ENCODE measurements around the gene GFPT1.

DNA sequence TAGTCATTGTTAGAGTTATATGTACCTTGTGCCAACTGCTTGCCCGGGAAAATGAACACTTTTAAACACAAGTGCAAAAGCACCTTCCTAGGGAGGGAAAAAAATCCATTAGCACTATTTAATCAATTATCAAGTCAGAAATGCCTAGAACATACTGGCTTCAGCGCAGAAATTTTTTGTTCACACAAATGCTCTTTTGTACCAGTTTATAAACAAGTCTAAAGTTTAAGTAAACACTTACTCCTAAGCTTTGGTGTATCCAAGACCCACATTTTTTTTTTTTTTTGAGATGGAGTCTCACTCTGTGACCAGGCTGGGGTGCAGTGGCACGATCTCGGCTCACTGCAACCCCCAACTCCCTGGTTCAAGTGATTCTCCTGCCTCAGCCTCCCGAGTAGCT lies 30.6 kb downstream of the GFPT1 start:
- TF ChIP-seq, protein P1, sequence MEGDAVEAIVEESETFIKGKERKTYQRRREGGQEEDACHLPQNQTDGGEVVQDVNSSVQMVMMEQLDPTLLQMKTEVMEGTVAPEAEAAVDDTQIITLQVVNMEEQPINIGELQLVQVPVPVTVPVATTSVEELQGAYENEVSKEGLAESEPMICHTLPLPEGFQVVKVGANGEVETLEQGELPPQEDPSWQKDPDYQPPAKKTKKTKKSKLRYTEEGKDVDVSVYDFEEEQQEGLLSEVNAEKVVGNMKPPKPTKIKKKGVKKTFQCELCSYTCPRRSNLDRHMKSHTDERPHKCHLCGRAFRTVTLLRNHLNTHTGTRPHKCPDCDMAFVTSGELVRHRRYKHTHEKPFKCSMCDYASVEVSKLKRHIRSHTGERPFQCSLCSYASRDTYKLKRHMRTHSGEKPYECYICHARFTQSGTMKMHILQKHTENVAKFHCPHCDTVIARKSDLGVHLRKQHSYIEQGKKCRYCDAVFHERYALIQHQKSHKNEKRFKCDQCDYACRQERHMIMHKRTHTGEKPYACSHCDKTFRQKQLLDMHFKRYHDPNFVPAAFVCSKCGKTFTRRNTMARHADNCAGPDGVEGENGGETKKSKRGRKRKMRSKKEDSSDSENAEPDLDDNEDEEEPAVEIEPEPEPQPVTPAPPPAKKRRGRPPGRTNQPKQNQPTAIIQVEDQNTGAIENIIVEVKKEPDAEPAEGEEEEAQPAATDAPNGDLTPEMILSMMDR (IDR thresholded peaks at IDR 0.05; ENCODE audit: insufficient read depth, low read length, poor library complexity, severe bottlenecking): no peak
- TF ChIP-seq EZH2phosphoT487 (conservative IDR thresholded peaks at IDR 0.05; ENCODE audit: low read length): no peak

Measured in SU-DHL-6 (cell line).